Stimulated activated CD4-positive, alpha-beta T cell treated with anti-CD3 and anti-CD28 coated beads, Interleukin-4, amount 100 ng/mL, for 48 hours (primary cell): ENCODE measurements around the gene SLC35G6.
A peak's percentile ranks its signal among the peaks of the same experiment; 100 is the strongest.

Experiments
- DNase-seq, 2 donors: peaks; one replicate each; pipeline ENCODE4 v3.0.0-alpha.2; 2020; ENCODE audit warnings: low read depth in 2 of 2

SLC35G6 gene

GRCh38 chr17:7502171-7502847 lies 21.1 kb downstream of the SLC35G6 start:
- DNase-seq = no peak

DNA sequence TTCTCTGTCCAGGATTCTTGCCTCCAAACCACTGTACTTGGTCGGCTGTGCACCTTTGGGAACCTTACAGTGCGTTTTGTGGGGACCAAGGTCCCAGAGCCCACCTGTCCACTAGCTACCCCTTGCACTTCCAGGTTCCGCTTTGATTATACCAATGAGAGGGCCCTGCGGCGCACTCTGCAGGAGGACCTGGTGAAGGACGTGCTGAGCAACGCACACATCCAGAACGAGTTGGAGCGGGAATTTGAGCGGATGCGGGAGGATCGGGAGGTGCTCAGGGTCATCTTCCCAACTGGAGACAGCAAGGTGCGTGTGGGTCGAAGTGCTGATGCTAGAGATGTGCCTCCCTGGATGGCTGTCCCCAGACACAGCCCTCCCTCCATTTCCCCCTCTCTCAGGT lies 21.7 kb downstream of the SLC35G6 start:
- DNase-seq = no peak

- DNase-seq = no peak
These were observed 22.3 kb downstream of the SLC35G6 start for GRCh38 chr17:7503521-7503920.

DNA sequence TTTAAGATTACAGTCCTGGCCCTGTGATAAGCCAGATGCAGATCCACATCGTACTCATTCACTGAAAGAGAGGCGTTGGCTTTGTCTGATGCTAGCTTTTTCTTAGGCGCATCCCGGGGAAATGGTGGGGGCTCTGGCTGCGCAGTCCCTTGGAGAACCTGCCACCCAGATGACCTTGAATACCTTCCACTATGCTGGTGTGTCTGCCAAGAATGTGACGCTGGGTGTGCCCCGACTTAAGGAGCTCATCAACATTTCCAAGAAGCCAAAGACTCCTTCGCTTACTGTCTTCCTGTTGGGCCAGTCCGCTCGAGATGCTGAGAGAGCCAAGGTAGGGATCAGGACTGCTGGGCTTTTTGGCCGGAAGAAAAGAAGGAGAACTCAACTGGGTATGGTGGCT lies 26.9 kb downstream of the SLC35G6 start:
- DNase-seq = no peak

GRCh38 chr17:7508846-7509245 lies 27.6 kb downstream of the SLC35G6 start:
- no peak for DNase-seq

GRCh38 chr17:7509937-7510336 lies 28.7 kb downstream of the SLC35G6 start:
- DNase-seq = no peak

- no peak for DNase-seq
These were observed 29.9 kb downstream of the SLC35G6 start for GRCh38 chr17:7511108-7511507.

DNA sequence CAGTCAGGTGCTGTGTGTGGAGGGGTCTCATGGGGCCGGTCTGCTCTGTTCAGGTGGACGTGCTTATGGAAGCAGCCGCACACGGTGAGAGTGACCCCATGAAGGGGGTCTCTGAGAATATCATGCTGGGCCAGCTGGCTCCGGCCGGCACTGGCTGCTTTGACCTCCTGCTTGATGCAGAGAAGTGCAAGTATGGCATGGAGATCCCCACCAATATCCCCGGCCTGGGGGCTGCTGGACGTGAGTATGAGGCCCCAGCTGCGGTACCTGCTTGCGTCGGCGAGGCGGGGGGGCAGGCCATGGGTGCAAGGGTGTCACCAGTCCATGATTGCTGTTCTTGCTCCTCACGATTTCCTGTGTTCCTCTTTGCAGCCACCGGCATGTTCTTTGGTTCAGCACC lies 30.9 kb downstream of the SLC35G6 start:
- no peak for DNase-seq

GRCh38 chr17:7512824-7513540 lies 31.7 kb downstream of the SLC35G6 start:
- no peak for DNase-seq

GRCh38 chr17:7513850-7514419 lies 32.7 kb downstream of the SLC35G6 start:
- DNase-seq = no peak

- DNase-seq = no peak
These were observed 34.8 kb downstream of the SLC35G6 start for GRCh38 chr17:7515911-7516610.

GRCh38 chr17:7523033-7523432 lies 41.8 kb downstream of the SLC35G6 start:
- peak; percentile 25 to 47 for DNase-seq

DNA sequence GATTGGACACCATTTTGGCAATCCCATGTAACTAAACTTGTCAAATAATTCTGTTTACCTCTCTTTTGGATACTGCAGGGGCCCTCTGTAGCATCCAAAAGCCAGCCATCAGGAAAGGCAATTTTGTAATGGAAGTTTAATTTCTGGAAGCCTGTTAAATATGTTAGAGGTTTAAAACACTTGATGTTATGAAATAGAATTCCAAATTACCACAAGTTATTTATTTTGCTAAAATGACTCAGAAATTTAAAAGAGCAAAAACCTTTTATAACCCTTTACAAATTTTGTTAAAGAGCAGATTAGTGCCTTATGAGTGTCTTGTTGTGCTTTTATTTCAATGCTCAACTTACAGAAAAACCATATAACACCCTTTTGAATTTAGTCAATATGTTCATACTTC lies 47.6 kb downstream of the SLC35G6 start:
- no peak for DNase-seq

DNA sequence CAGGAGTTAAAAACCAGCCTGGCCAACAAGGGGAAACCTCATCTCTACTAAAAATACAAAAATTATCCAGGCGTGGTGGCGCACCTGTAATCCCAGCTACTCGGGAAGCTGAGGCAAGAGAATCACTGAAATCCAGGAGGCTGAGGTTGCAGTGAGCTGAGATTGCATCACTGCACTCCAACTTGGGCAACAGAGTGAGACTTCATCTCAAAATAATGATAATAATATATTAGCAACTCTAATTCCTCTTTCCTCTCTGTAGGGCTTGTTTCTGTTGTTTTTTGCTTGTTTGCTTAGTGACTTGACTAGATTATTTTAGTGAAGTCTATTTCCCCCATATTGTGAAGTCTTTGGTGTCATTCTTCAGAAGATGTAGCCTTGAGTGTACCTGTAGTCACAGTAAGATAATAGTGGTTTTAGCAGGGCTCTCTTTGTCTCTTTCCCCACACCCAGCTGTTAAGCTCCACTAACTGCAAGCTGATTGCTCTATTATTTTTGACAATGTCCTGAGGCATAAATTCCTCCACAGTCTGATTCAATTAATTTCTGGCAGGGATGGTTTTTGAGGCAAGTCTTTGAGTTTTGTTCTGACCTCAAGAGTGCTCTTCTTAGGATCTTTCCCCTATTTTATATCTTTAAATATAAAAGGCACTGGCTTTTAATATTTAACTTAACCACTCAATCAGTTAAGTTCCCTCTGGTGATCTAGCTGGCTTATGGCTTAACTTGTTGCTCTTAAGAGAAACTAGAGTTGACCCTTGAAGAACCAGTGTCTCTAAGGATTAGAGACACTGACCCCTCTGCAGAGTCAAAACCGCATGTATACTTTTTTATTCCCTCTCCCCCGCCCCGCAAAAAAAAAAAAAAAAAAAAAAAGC lies 49.0 kb downstream of the SLC35G6 start:
- DNase-seq = no peak
